NB4 (cell line): Measurements from ENCODE around the gene ELSPBP1.

Experiments used
- MYC ChIP-seq: IDR thresholded peaks from 2 replicates; pipeline ENCODE4 v1.6.1; 2011; ENCODE audit warnings: low read depth, low read length
- POLR2A ChIP-seq: IDR thresholded peaks from 2 replicates; pipeline ENCODE4 v1.6.1; 2011; ENCODE audit warnings: mild to moderate bottlenecking; ENCODE audit not compliant: insufficient read length; ENCODE audit errors: extremely low read depth
- TF ChIP-seq, protein P1 (sequence below): IDR thresholded peaks from one replicate; pipeline ENCODE4 v1.5.1; 2012; ENCODE audit warnings: low read depth, low read length

- TF ChIP-seq, protein P1, sequence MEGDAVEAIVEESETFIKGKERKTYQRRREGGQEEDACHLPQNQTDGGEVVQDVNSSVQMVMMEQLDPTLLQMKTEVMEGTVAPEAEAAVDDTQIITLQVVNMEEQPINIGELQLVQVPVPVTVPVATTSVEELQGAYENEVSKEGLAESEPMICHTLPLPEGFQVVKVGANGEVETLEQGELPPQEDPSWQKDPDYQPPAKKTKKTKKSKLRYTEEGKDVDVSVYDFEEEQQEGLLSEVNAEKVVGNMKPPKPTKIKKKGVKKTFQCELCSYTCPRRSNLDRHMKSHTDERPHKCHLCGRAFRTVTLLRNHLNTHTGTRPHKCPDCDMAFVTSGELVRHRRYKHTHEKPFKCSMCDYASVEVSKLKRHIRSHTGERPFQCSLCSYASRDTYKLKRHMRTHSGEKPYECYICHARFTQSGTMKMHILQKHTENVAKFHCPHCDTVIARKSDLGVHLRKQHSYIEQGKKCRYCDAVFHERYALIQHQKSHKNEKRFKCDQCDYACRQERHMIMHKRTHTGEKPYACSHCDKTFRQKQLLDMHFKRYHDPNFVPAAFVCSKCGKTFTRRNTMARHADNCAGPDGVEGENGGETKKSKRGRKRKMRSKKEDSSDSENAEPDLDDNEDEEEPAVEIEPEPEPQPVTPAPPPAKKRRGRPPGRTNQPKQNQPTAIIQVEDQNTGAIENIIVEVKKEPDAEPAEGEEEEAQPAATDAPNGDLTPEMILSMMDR, result no peak
- no peak for TF ChIP-seq MYC
- TF ChIP-seq POLR2A, result no peak
Measured at GRCh38 chr19:47996230-47996727, 1.8 kb downstream of the ELSPBP1 start.
